Measurements from ENCODE around the gene MTCL1. TPM values are rescaled to one million over a fixed set of nuclear protein-coding genes. Genes with fewer than 3 reads are reported as not detected.

The MTCL1 gene
- total RNA-seq, 1 experiment from 2014 or later, result 22.7 TPM

GRCh38 chr18:8756571-8756970 lies 51.2 kb downstream of the MTCL1 start:
- Histone ChIP-seq H3K4me3 (replicated peaks in 1 of 2; ENCODE audit: low read depth in 1 of 2, low read length in 2 of 2) (no peak overlapping the region), H3K9ac (ENCODE audit: low read length) (no peak overlapping the region), H3K9me2 (ENCODE audit: insufficient read depth) (no peaks in the 10 kb centered on the region), H3K4me1 (ENCODE audit: control insufficient read depth in 1 of 2, insufficient read depth in 2 of 2, low read length in 2 of 2) (no peaks in the 10 kb centered on the region), H3K4me2 (ENCODE audit: low read length) (no peak overlapping the region), H3K27me3 (ENCODE audit: insufficient read depth, low read length) (no peaks in the 10 kb centered on the region), H4K20me1 (ENCODE audit: insufficient read depth) (no peaks in the 10 kb centered on the region), H2AFZ (ENCODE audit: low read depth, low read length, poor library complexity, severe bottlenecking) (no peak overlapping the region), H3K9me3 (ENCODE audit: control insufficient read depth in 1 of 2, insufficient read depth in 1 of 2, low read depth in 1 of 2, low read length in 2 of 2) (no peaks in the 10 kb centered on the region), H3K79me2 (ENCODE audit: insufficient read depth, low read length) (peaks cover 4% of the 10 kb centered on the region; the same call in 1 of the 2 replicates), H3K36me3 (ENCODE audit: control insufficient read depth in 1 of 2, insufficient read depth in 2 of 2, low read length in 2 of 2) (peaks cover 0 to 8% of the 10 kb centered on the region in 2 experiments; a peak in 2 of 4 replicates), H3K27ac (ENCODE audit: low read depth, low read length) (no peak overlapping the region)
- TF ChIP-seq ELF1 (IDR thresholded peaks at IDR 0.05; ENCODE audit: borderline replicate concordance, low read depth), result no peak
- no peak for TF ChIP-seq POLR2AphosphoS5 (IDR thresholded peaks at IDR 0.05; ENCODE audit: low read depth, low read length)
- TF ChIP-seq ZBTB33 (IDR thresholded peaks at IDR 0.05; ENCODE audit: extremely low read depth, insufficient replicate concordance, low read length), result no peak
- TF ChIP-seq JUND (IDR thresholded peaks at IDR 0.05), result no peak
- no peak for TF ChIP-seq FOSL1 (IDR thresholded peaks at IDR 0.05; ENCODE audit: low read depth)
- TF ChIP-seq EGR1 (IDR thresholded peaks at IDR 0.05; ENCODE audit: low read depth), result no peak
- TF ChIP-seq ZNF274 (IDR thresholded peaks at IDR 0.05; ENCODE audit: low read depth, low read length), result no peak
- no peak for TF ChIP-seq SIN3A (IDR thresholded peaks at IDR 0.05; ENCODE audit: low read depth)
- TF ChIP-seq EZH2 (IDR thresholded peaks at IDR 0.05), result no peak
- TF ChIP-seq YY1 (IDR thresholded peaks at IDR 0.05; ENCODE audit: extremely low read depth, insufficient replicate concordance, low read depth, low read length), result no peak
- TF ChIP-seq ZFX (IDR thresholded peaks at IDR 0.05), result no peak
- TF ChIP-seq ATF3 (IDR thresholded peaks at IDR 0.05), result no peak
- TF ChIP-seq MAX (IDR thresholded peaks at IDR 0.05), result no peak
- TF ChIP-seq CBX3 (IDR thresholded peaks at IDR 0.05; ENCODE audit: low read depth), result no peak
- TF ChIP-seq POLR2A (IDR thresholded peaks at IDR 0.05; ENCODE audit: borderline replicate concordance, extremely low read depth, insufficient read depth, insufficient read length), result no peak
- BruUV-seq (replicated peaks), result no TSS peak
- CTCF ChIA-PET, result no interaction called here
- ATAC-seq (no peak), DNase-seq (ENCODE audit: low read depth, low spot score) (no peak)
- RAD21 ChIA-PET (ENCODE audit: low non-redundant PET in 1 of 2, low total read pairs in 2 of 2, uncharacterized antibody in 2 of 2, unreplicated experiment in 2 of 2), result no interaction called here
- intact Hi-C loops (cut with micrococcal nuclease), result no loop called here
- POLR2A ChIA-PET, result no interaction called here

Measured in HCT116 (cell line).